Upper lobe of left lung (tissue), 4 donors: ENCODE results near the gene ATOX1.

ENCODE experiments used
- EP300 ChIP-seq, 4 donors: sonication (generic); formaldehyde crosslinking; IDR thresholded peaks; one replicate each; pipeline ENCODE4 v1.5.1; 2017; ENCODE audit warnings: antibody characterized with exemption in 4 of 4, control low read depth in 2 of 4
- POLR2A ChIP-seq, 4 donors: fragments of 450-650 bp; IDR thresholded peaks; one replicate each; pipeline ENCODE4 v1.5.1; 2016 to 2017; ENCODE audit warnings: antibody characterized with exemption in 4 of 4, mild to moderate bottlenecking in 2 of 4
- POLR2AphosphoS5 ChIP-seq, 2 donors: sonication (generic); formaldehyde crosslinking; IDR thresholded peaks; one replicate each; pipeline ENCODE4 v1.5.1; 2017; ENCODE audit warnings: antibody characterized with exemption in 2 of 2
- TF ChIP-seq, protein P1 (sequence below), 6 experiments: fragments of 450-650 bp in 4 of 6; fragments of 200-600 bp in 2 of 6; sonication (generic) in 2 of 6; IDR thresholded peaks; one replicate each; pipeline ENCODE4 v1.5.1; 2016 to 2019; ENCODE audit warnings: antibody characterized with exemption in 6 of 6

DNA sequence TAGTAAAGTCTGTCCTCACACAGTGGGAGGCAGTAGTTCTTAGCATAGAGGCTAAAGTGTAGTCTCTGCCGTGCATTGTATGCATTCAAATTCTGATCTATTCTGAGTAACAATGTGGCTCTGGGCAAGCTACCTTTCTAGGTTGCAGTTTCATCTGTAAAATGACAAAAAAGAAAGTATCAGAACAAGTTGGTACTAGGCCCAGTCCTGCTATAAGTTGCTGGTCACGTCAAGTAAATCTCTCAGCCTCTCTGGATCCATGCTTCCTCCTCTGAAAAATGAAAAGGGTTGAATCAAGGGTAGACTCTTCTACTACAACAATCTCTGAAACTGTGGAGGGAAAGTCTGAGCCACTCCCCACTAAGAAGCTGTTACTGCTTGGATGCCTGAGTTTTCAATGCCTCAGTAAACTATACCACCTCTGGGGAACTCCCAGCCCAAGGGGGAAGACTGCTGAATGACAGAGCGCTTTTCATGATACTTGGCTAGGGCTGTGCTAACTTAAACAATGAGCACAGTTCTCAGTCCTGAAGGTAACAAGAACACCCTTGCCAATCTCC, 37.3 kb downstream of the ATOX1 start:
- TF ChIP-seq, protein P1, sequence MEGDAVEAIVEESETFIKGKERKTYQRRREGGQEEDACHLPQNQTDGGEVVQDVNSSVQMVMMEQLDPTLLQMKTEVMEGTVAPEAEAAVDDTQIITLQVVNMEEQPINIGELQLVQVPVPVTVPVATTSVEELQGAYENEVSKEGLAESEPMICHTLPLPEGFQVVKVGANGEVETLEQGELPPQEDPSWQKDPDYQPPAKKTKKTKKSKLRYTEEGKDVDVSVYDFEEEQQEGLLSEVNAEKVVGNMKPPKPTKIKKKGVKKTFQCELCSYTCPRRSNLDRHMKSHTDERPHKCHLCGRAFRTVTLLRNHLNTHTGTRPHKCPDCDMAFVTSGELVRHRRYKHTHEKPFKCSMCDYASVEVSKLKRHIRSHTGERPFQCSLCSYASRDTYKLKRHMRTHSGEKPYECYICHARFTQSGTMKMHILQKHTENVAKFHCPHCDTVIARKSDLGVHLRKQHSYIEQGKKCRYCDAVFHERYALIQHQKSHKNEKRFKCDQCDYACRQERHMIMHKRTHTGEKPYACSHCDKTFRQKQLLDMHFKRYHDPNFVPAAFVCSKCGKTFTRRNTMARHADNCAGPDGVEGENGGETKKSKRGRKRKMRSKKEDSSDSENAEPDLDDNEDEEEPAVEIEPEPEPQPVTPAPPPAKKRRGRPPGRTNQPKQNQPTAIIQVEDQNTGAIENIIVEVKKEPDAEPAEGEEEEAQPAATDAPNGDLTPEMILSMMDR (IDR thresholded peaks at IDR 0.05): no peak
- TF ChIP-seq POLR2AphosphoS5 (IDR thresholded peaks at IDR 0.05): no peak
- TF ChIP-seq POLR2A (IDR thresholded peaks at IDR 0.05): no peak
- no peak for TF ChIP-seq EP300 (IDR thresholded peaks at IDR 0.05)
